Mesendoderm (in vitro differentiated cells): ENCODE measurements around the gene SLC45A3.
A peak's percentile ranks its signal among the peaks of the same experiment; 100 is the strongest.

Experiments
- DNase-seq: peaks from one replicate; pipeline ENCODE4 v3.0.0; 2013
- H2AK5ac ChIP-seq: 2 replicates; pipeline ENCODE4 v1.6.1; 2013; ENCODE audit warnings: low read length, inconsistent platforms
- H2BK120ac ChIP-seq: 2 replicates; pipeline ENCODE4 v1.6.1; 2013; ENCODE audit warnings: low read depth, mild to moderate bottlenecking, low read length, moderate library complexity, mixed read lengths
- H2BK15ac ChIP-seq: replicated peaks from 2 replicates; pipeline ENCODE4 v1.6.1; 2013; ENCODE audit warnings: low read depth, mild to moderate bottlenecking, moderate library complexity
- H2BK5ac ChIP-seq: 2 replicates; pipeline ENCODE4 v1.6.1; 2013; ENCODE audit warnings: low read length, inconsistent platforms
- H3K18ac ChIP-seq: 2 replicates; pipeline ENCODE4 v1.6.1; 2013; ENCODE audit warnings: mild to moderate bottlenecking, low read length, mixed read lengths
- H3K23ac ChIP-seq: one replicate; pipeline ENCODE4 v1.6.1; 2013; ENCODE audit warnings: low read length
- H3K27ac ChIP-seq: 2 replicates; pipeline ENCODE4 v1.5.1; 2013; ENCODE audit warnings: low read depth, mild to moderate bottlenecking, inconsistent platforms, low read length, moderate library complexity
- H3K27me3 ChIP-seq: 2 replicates; pipeline ENCODE4 v1.6.1; 2013; ENCODE audit warnings: low read length, control low read depth, mild to moderate bottlenecking, inconsistent platforms; ENCODE audit not compliant: insufficient read depth, poor library complexity
- H3K36me3 ChIP-seq: 2 replicates; pipeline ENCODE4 v1.6.1; 2013; ENCODE audit warnings: low read length, inconsistent platforms; ENCODE audit not compliant: control insufficient read depth, insufficient read depth
- H3K4ac ChIP-seq: one replicate; pipeline ENCODE4 v1.6.1; 2013; ENCODE audit warnings: low read depth, mild to moderate bottlenecking, low read length, moderate library complexity
- H3K4me1 ChIP-seq: 2 replicates; pipeline ENCODE4 v1.6.1; 2013; ENCODE audit warnings: low read depth, low read length, inconsistent platforms; ENCODE audit not compliant: control insufficient read depth
- H3K4me2 ChIP-seq: 2 replicates; pipeline ENCODE4 v1.6.1; 2013; ENCODE audit warnings: low read length
- H3K4me3 ChIP-seq: 2 replicates; pipeline ENCODE4 v1.5.1; 2013; ENCODE audit warnings: mild to moderate bottlenecking, low read length
- H3K56ac ChIP-seq: one replicate; pipeline ENCODE4 v1.6.1; 2013; ENCODE audit warnings: low read length
- H3K79me1 ChIP-seq: 2 replicates; pipeline ENCODE4 v1.6.1; 2013; ENCODE audit warnings: low read length, inconsistent platforms
- H3K79me2 ChIP-seq: 2 replicates; pipeline ENCODE4 v1.6.1; 2013; ENCODE audit warnings: mild to moderate bottlenecking, low read length; ENCODE audit not compliant: control insufficient read depth, insufficient read depth
- H3K9ac ChIP-seq: 2 replicates; pipeline ENCODE4 v1.6.1; 2013; ENCODE audit warnings: low read length, inconsistent platforms
- H4K5ac ChIP-seq: one replicate; pipeline ENCODE4 v1.6.1; 2013; ENCODE audit warnings: low read length
- H4K8ac ChIP-seq: one replicate; pipeline ENCODE4 v1.6.1; 2013; ENCODE audit warnings: low read depth, mild to moderate bottlenecking, control low read depth, low read length, moderate library complexity
- WGBS: extraction: QIAGEN DNeasy Blood & Tissue Kit; methylation state at CpG from one replicate; pipeline ENCODE4 v1.1.7; 2013; ENCODE audit warnings: low lambda C conversion rate, missing lambda C conversion rate; ENCODE audit not compliant: insufficient coverage; ENCODE audit errors: extremely low coverage; 5-methylcytosine and 5-hydroxymethylcytosine counted together

The SLC45A3 gene

GRCh38 chr1:205670611-205671430 lies 9.5 kb downstream of the SLC45A3 start:
- Histone ChIP-seq H2BK120ac (peak overlapping the region; percentile 39), H3K9ac (peak overlapping the region; percentile 10), H3K4me1 (peaks cover 10% of the 10 kb centered on the region), H4K5ac (no peak overlapping the region), H3K27me3 (no peaks in the 10 kb centered on the region), H3K23ac (no peak overlapping the region), H3K4me3 (no peak overlapping the region), H2AK5ac (no peak overlapping the region), H2BK5ac (no peak overlapping the region), H4K8ac (no peak overlapping the region), H3K56ac (peak overlapping the region; percentile 70), H3K18ac (peak overlapping the region; percentile 52), H2BK15ac (no peak overlapping the region), H3K4me2 (peak overlapping the region; percentile 8), H3K27ac (peak overlapping the region; percentile 72), H3K79me2 (no peaks in the 10 kb centered on the region), H3K4ac (no peak overlapping the region), H3K36me3 (no peaks in the 10 kb centered on the region), H3K79me1 (no peaks in the 10 kb centered on the region)
- peak; percentile 75 for DNase-seq
- no CpG with 5 or more reads among the region's 13 CpGs for WGBS

- Histone ChIP-seq H3K4me1 (peaks cover 10% of the 10 kb centered on the region), H2BK5ac (no peak overlapping the region), H3K27ac (peak overlapping the region; percentile 72)
Measured at GRCh38 chr1:205670150-205670446, 10.2 kb downstream of the SLC45A3 start.

GRCh38 chr1:205669341-205670149 lies 10.8 kb downstream of the SLC45A3 start:
- DNase-seq = no peak
- no CpG with 5 or more reads among the region's 20 CpGs for WGBS
- Histone ChIP-seq H3K4me3 (no peak overlapping the region), H3K4me1 (peaks cover 10% of the 10 kb centered on the region), H3K36me3 (no peaks in the 10 kb centered on the region), H3K27me3 (no peaks in the 10 kb centered on the region), H3K27ac (peak overlapping the region; percentile 72), H3K79me2 (no peaks in the 10 kb centered on the region), H2BK15ac (no peak overlapping the region), H3K4me2 (no peak overlapping the region), H3K79me1 (no peaks in the 10 kb centered on the region), H3K9ac (peak overlapping the region; percentile 15), H3K4ac (peak overlapping the region; percentile 19), H3K56ac (peak overlapping the region; percentile 47), H3K23ac (no peak overlapping the region), H4K8ac (no peak overlapping the region), H2AK5ac (peak overlapping the region; percentile 9), H4K5ac (no peak overlapping the region), H2BK120ac (no peak overlapping the region), H3K18ac (peak overlapping the region; percentile 46), H2BK5ac (no peak overlapping the region)

More at GRCh38 chr1:205670150-205670446, 10.2 kb downstream of the SLC45A3 start:
- Histone ChIP-seq H3K4me2 (no peak overlapping the region), H3K4ac (no peak overlapping the region), H3K18ac (peak overlapping the region; percentile 52), H4K8ac (no peak overlapping the region), H3K4me3 (no peak overlapping the region), H2BK15ac (no peak overlapping the region), H2AK5ac (peak overlapping the region; percentile 9), H3K9ac (peak overlapping the region; percentile 11), H3K36me3 (no peaks in the 10 kb centered on the region), H3K27me3 (no peaks in the 10 kb centered on the region), H3K79me1 (no peaks in the 10 kb centered on the region), H3K79me2 (no peaks in the 10 kb centered on the region), H2BK120ac (peak overlapping the region; percentile 39), H3K56ac (no peak overlapping the region), H4K5ac (no peak overlapping the region), H3K23ac (no peak overlapping the region)
- no peak for DNase-seq
- WGBS = no CpG with 5 or more reads among the region's 5 CpGs

- Histone ChIP-seq H3K27me3 (no peaks in the 10 kb centered on the region), H2BK120ac (no peak overlapping the region), H3K18ac (peak overlapping the region; percentile 46), H2AK5ac (no peak overlapping the region), H3K4me2 (no peak overlapping the region), H3K79me2 (no peaks in the 10 kb centered on the region), H3K27ac (no peak overlapping the region), H4K8ac (no peak overlapping the region), H2BK5ac (no peak overlapping the region), H2BK15ac (no peak overlapping the region), H3K56ac (peak overlapping the region; percentile 12), H3K23ac (no peak overlapping the region), H3K4ac (no peak overlapping the region), H3K9ac (no peak overlapping the region), H3K79me1 (no peaks in the 10 kb centered on the region), H3K4me1 (peaks cover 10% of the 10 kb centered on the region), H3K36me3 (no peaks in the 10 kb centered on the region), H3K4me3 (no peak overlapping the region), H4K5ac (no peak overlapping the region)
- no CpG with 5 or more reads among the region's 5 CpGs for WGBS
- DNase-seq = no peak
Measured at GRCh38 chr1:205668951-205669340, 11.4 kb downstream of the SLC45A3 start.

GRCh38 chr1:205667909-205668643 lies 12.2 kb downstream of the SLC45A3 start:
- Histone ChIP-seq H3K4me1 (peaks cover 10% of the 10 kb centered on the region), H3K27me3 (no peaks in the 10 kb centered on the region), H3K4ac (no peak overlapping the region), H2BK120ac (no peak overlapping the region), H3K56ac (no peak overlapping the region), H3K79me1 (no peaks in the 10 kb centered on the region), H3K4me2 (no peak overlapping the region), H3K36me3 (no peaks in the 10 kb centered on the region), H2BK15ac (no peak overlapping the region), H3K18ac (no peak overlapping the region), H2BK5ac (no peak overlapping the region), H3K79me2 (no peaks in the 10 kb centered on the region), H2AK5ac (no peak overlapping the region), H4K5ac (no peak overlapping the region), H3K4me3 (no peak overlapping the region), H3K27ac (no peak overlapping the region), H4K8ac (no peak overlapping the region), H3K23ac (no peak overlapping the region), H3K9ac (no peak overlapping the region)
- no peak for DNase-seq
- no CpG with 5 or more reads among the region's 11 CpGs for WGBS
